Measurements from ENCODE around the gene RNF208. TPM values are rescaled to one million over a fixed set of nuclear protein-coding genes. Genes with fewer than 3 reads are reported as not detected.

RNF208 gene
- total RNA-seq, 4 donors from 2014 or later: 2.8 to 7.5 (median 5.2) TPM

- Histone ChIP-seq H3K27me3 (peaks cover 3% of the 10 kb centered on the region), H3K4me3 (peak overlapping the region; percentile 63), H3K9me3 (no peaks in the 10 kb centered on the region), H3K27ac (peak overlapping the region; percentile 85), H3K4me1 (peaks cover 63% of the 10 kb centered on the region), H3K36me3 (no peaks in the 10 kb centered on the region)
- TF ChIP-seq POLR2AphosphoS5 (IDR thresholded peaks at IDR 0.05) (no peak), CTCF (IDR thresholded peaks at IDR 0.05) (no peak), POLR2A (IDR thresholded peaks at IDR 0.05) (no peak), EP300 (IDR thresholded peaks at IDR 0.05) (no peak)
- peak; percentile 99 for DNase-seq (ENCODE audit: low spot score in 2 of 2)
- WGBS: 0% methylated on average over 15 of the region's 63 CpGs
Measured at GRCh38 chr9:137223078-137223970, 1.3 kb upstream of the RNF208 start.

- TF ChIP-seq POLR2AphosphoS5 (IDR thresholded peaks at IDR 0.05) (no peak), EP300 (IDR thresholded peaks at IDR 0.05) (no peak), POLR2A (IDR thresholded peaks at IDR 0.05) (no peak), CTCF (IDR thresholded peaks at IDR 0.05) (no peak)
- no peak for DNase-seq (ENCODE audit: low spot score in 2 of 2)
- Histone ChIP-seq H3K36me3 (no peaks in the 10 kb centered on the region), H3K9me3 (no peaks in the 10 kb centered on the region), H3K4me3 (peak overlapping the region; percentile 63), H3K27me3 (no peaks in the 10 kb centered on the region), H3K27ac (peak overlapping the region; percentile 60), H3K4me1 (peaks cover 66% of the 10 kb centered on the region)
- WGBS: no CpG with 5 or more reads among the region's 61 CpGs
Measured at GRCh38 chr9:137221506-137222111, 431 bp downstream of the RNF208 start.

- Histone ChIP-seq H3K4me1 (peaks cover 64% of the 10 kb centered on the region), H3K4me3 (no peak overlapping the region), H3K27me3 (no peaks in the 10 kb centered on the region), H3K27ac (no peak overlapping the region), H3K36me3 (no peaks in the 10 kb centered on the region), H3K9me3 (no peaks in the 10 kb centered on the region)
- TF ChIP-seq EP300 (IDR thresholded peaks at IDR 0.05) (no peak), POLR2AphosphoS5 (IDR thresholded peaks at IDR 0.05) (no peak), POLR2A (IDR thresholded peaks at IDR 0.05) (no peak), CTCF (IDR thresholded peaks at IDR 0.05) (no peak)
- no CpG with 5 or more reads among the region's 14 CpGs for WGBS
- no peak for DNase-seq (ENCODE audit: low spot score in 2 of 2)
Measured at GRCh38 chr9:137221095-137221505, 940 bp downstream of the RNF208 start.

- no peak for DNase-seq (ENCODE audit: low spot score in 2 of 2)
- no peak overlapping the region for H3K27ac ChIP-seq
- H3K4me1 ChIP-seq: peaks cover 58% of the 10 kb centered on the region
- H3K4me3 ChIP-seq: no peak overlapping the region
- no peak for TF ChIP-seq EP300 (IDR thresholded peaks at IDR 0.05)
- TF ChIP-seq POLR2AphosphoS5 (IDR thresholded peaks at IDR 0.05): no peak
- no peak for TF ChIP-seq POLR2A (IDR thresholded peaks at IDR 0.05)
- no peak for TF ChIP-seq CTCF (IDR thresholded peaks at IDR 0.05)
- no peaks in the 10 kb centered on the region for H3K9me3 ChIP-seq
- 94% methylated on average over 14 of the region's 52 CpGs for WGBS
- H3K36me3 ChIP-seq: no peaks in the 10 kb centered on the region
- H3K27me3 ChIP-seq: no peaks in the 10 kb centered on the region
Measured at GRCh38 chr9:137220317-137221094, 1.5 kb downstream of the RNF208 start.
